Heart left ventricle (tissue), 13 donors: ENCODE results near the gene ERC1.

ENCODE experiments used
- CTCF ChIP-seq, 12 donors: fragments of 200-600 bp; sonication (generic) in 4 of 12; IDR thresholded peaks; one replicate each; pipeline versions ENCODE4 v1.5.0 to v1.8.0; 2018 to 2022; ENCODE audit warnings: antibody characterized with exemption in 12 of 12, mild to moderate bottlenecking in 5 of 12
- POLR2A ChIP-seq, 2 donors: fragments of 450-650 bp; IDR thresholded peaks; one replicate each; pipeline ENCODE4 v1.6.1; 2017; ENCODE audit warnings: antibody characterized with exemption in 2 of 2, mild to moderate bottlenecking in 2 of 2, moderate library complexity in 2 of 2
- donor health status: ischemic (EF 13 %, LVEDD 7.1; RV severe dilation, severe dysfunction).
- donor health status: DM: no; HTN: yes; CAD: no.
- donor health status: DM: no; HTN: no; CAD: no.
- donor health status: ischemic (EF 25% LVEDD 6.9; RV normal size, moderate dysfunction).
- donor health status: ischemic (EF 25% LVEDD 5.7; RV mildly dilated, moderate dysfunction).
- donor health status: ischemic (EF 35%, LVEDD 5.7; RV mildly dilated, moderate dysfunction).
- donor health status: nonischemic (EF 11% LVEDD 7.7; RV severe dilation, severe dysfunction).
- donor health status: DM: yes; HTN: yes; CAD: no.
- donor health status: PGD.
- donor health status: ischemic (EF 29% LVEDD 5.4; RV normal size, mild dysfunction).
- donor health status: nonischemic (EF 23%, LVEDD 6.1; RV moderate dilation, normal function).

- no peak for TF ChIP-seq POLR2A (IDR thresholded peaks at IDR 0.05)
- no peak for TF ChIP-seq CTCF (IDR thresholded peaks at IDR 0.05)
These were observed 210.9 kb downstream of the ERC1 start for GRCh38 chr12:1201886-1202285.
